ENCODE results near the gene ADAMTS12. TPM values are rescaled to one million over a fixed set of nuclear protein-coding genes. Genes with fewer than 3 reads are reported as not detected.

The ADAMTS12 gene
- total and polyA plus RNA-seq, 10 of the 15 experiments (the other 5 are each of a cell fraction or from before 2014, with no cell fraction given), result 0.11 to 35.8 (median 20.7) TPM

DNA sequence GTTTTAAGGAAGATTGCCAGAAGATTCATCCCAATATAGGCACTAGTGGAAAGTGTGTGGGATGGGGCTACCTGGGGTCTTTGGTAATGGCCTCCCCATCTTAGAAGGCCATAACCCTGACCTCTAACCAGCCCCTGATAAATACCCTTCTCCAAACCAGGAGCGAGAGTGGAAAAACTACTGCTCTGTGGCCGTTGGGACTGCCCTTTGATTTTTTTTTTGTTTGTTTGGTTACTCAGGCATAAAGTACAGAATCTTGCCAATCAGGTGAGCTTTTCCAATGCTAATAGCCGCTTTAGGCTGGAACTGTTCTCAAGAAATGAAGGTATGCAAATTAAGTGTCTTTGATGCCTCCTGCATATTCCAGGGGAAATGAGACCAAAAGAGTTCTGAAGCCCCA lies 153.7 kb downstream of the ADAMTS12 start (continued):
- TF ChIP-seq LARP7 (IDR thresholded peaks at IDR 0.05), result no peak
- no peak for TF ChIP-seq STAT1 (conservative IDR thresholded peaks at IDR 0.05)
- TF ChIP-seq HDGF (IDR thresholded peaks at IDR 0.05), result no peak
- TF ChIP-seq YY1 (IDR thresholded peaks at IDR 0.05; ENCODE audit: low read depth, low read length), result no peak
- no peak for TF ChIP-seq RELA (IDR thresholded peaks at IDR 0.05; ENCODE audit: borderline replicate concordance, partially characterized antibody)
- no peak for TF ChIP-seq ZBED1 (IDR thresholded peaks at IDR 0.05; ENCODE audit: borderline replicate concordance)

- Histone ChIP-seq H3K4me1 (ENCODE audit: control insufficient read depth, insufficient read depth, low read length) (no peaks in the 10 kb centered on the region), H3K27me3 (replicated peaks in 1 of 2; ENCODE audit: control insufficient read depth in 2 of 2, insufficient read depth in 2 of 2, low read length in 1 of 2) (no peaks in the 10 kb centered on the region), H4K20me1 (ENCODE audit: control insufficient read depth, insufficient read depth) (no peaks in the 10 kb centered on the region), H3K36me3 (ENCODE audit: control insufficient read depth in 2 of 2, insufficient read depth in 2 of 2, low read length in 1 of 2) (no peaks in the 10 kb centered on the region), H2AFZ (ENCODE audit: control insufficient read depth, low read depth, low read length) (no peak overlapping the region), H3K9ac (ENCODE audit: control insufficient read depth, insufficient read depth, low read length) (no peak overlapping the region), H3K9me3 (replicated peaks; ENCODE audit: control insufficient read depth, insufficient read depth, low read length) (no peaks in the 10 kb centered on the region), H3K4me2 (ENCODE audit: control insufficient read depth, insufficient read depth) (no peak overlapping the region), H3K27ac (ENCODE audit: control insufficient read depth, insufficient read depth) (no peak overlapping the region), H3K4me3 (no peak overlapping the region), H3K79me2 (ENCODE audit: control insufficient read depth, insufficient read depth, low read length) (no peaks in the 10 kb centered on the region)
- ATAC-seq (no peak), DNase-seq (ENCODE audit: low read depth, low spot score) (no peak), FAIRE-seq (no peak)
- ChIA-PET POLR2A (no interaction called here), SMC1A (ENCODE audit: uncharacterized antibody, unreplicated experiment) (no interaction called here), RAD21 (ENCODE audit: unreplicated experiment) (no interaction called here), CTCF (no interaction called here)
- TF ChIP-seq EED (IDR thresholded peaks at IDR 0.05; ENCODE audit: low read depth) (no peak), CUX1 (IDR thresholded peaks at IDR 0.05; ENCODE audit: insufficient replicate concordance, low read depth, low read length) (no peak), TBL1XR1 (IDR thresholded peaks at IDR 0.05; ENCODE audit: low read depth, low read length) (no peak), DPF2 (IDR thresholded peaks at IDR 0.05) (no peak), BACH1 (IDR thresholded peaks at IDR 0.05; ENCODE audit: borderline replicate concordance) (no peak), IRF4 (IDR thresholded peaks at IDR 0.05; ENCODE audit: low read depth, low read length) (no peak)
- WGBS (ENCODE audit: insufficient coverage, insufficient replicate concordance, low lambda C conversion rate, missing lambda C conversion rate), result 52% methylated on average over 2 of the region's 2 CpGs
- intact Hi-C loops (cut with micrococcal nuclease; ENCODE audit: unreplicated experiment), result no loop called here
- BruUV-seq (replicated peaks), result no TSS peak
- in situ Hi-C loops (cut with MboI), result no loop called here
These were observed 154.1 kb downstream of the ADAMTS12 start for GRCh38 chr5:33737697-33738096.
